Neural progenitor cell (in vitro differentiated cells): ENCODE data around the gene PDCD11. TPM values are rescaled to one million over a fixed set of nuclear protein-coding genes. Genes with fewer than 3 reads are reported as not detected.

Experiments
- DNase-seq: peaks from one replicate; pipeline ENCODE4 v3.0.0-alpha.2; 2016; ENCODE audit warnings: low spot score
- H2AFZ ChIP-seq: fragments of 200-600 bp; sonication (generic); replicated peaks from 2 replicates; pipeline ENCODE4 v1.6.1; 2016; ENCODE audit warnings: antibody characterized with exemption
- H3F3A ChIP-seq: fragments of 200-600 bp; sonication (generic); 2 replicates; pipeline ENCODE4 v1.6.1; 2016; ENCODE audit warnings: antibody characterized with exemption, low read depth
- H3K27ac ChIP-seq: fragments of 200-600 bp; sonication (generic); 2 replicates; pipeline ENCODE4 v1.5.1; 2016; ENCODE audit warnings: mild to moderate bottlenecking
- H3K27me3 ChIP-seq: fragments of 200-600 bp; sonication (generic); 2 replicates; pipeline ENCODE4 v1.6.1; 2016; ENCODE audit warnings: mild to moderate bottlenecking, moderate library complexity
- H3K36me3 ChIP-seq: fragments of 200-600 bp; sonication (generic); 2 replicates; pipeline ENCODE4 v1.5.1; 2016
- H3K4me1 ChIP-seq: fragments of 200-600 bp; sonication (generic); 2 replicates; pipeline ENCODE4 v1.6.1; 2016; ENCODE audit warnings: mixed run types
- H3K4me2 ChIP-seq: fragments of 200-600 bp; sonication (generic); 2 replicates; pipeline ENCODE4 v1.6.1; 2016
- H3K4me3 ChIP-seq: fragments of 200-600 bp; sonication (generic); 2 replicates; pipeline ENCODE4 v1.5.1; 2016
- H3K79me2 ChIP-seq: fragments of 200-600 bp; sonication (generic); 2 replicates; pipeline ENCODE4 v1.6.1; 2016; ENCODE audit warnings: low read depth
- H3K9ac ChIP-seq: fragments of 200-600 bp; sonication (generic); 2 replicates; pipeline ENCODE4 v1.6.1; 2016
- H3K9me3 ChIP-seq: fragments of 200-600 bp; sonication (generic); 2 replicates; pipeline ENCODE4 v1.5.1; 2016; ENCODE audit warnings: low read depth
- H4K20me1 ChIP-seq: fragments of 200-600 bp; sonication (generic); 2 replicates; pipeline ENCODE4 v1.6.1; 2016; ENCODE audit warnings: low read depth
- H3K27ac Mint-ChIP-seq: 3 replicates; pipeline ENCODE4 v1.8.0; 2021; ENCODE audit warnings: mixed read lengths
- H3K27me3 Mint-ChIP-seq: 2 replicates; pipeline ENCODE4 v1.8.0; 2022; ENCODE audit warnings: low read depth, mild to moderate bottlenecking, inconsistent platforms, moderate library complexity, mixed read lengths; ENCODE audit not compliant: insufficient read depth
- H3K36me3 Mint-ChIP-seq: 3 replicates; pipeline ENCODE4 v1.8.0; 2021; ENCODE audit warnings: mixed read lengths
- H3K4me1 Mint-ChIP-seq: 3 replicates; pipeline ENCODE4 v1.8.0; 2021; ENCODE audit warnings: mixed read lengths
- H3K4me3 Mint-ChIP-seq: 3 replicates; pipeline ENCODE4 v1.8.0; 2021; ENCODE audit warnings: mild to moderate bottlenecking, moderate library complexity, mixed read lengths
- H3K9me3 Mint-ChIP-seq: 3 replicates; pipeline ENCODE4 v1.8.0; 2020; ENCODE audit warnings: mixed read lengths
- EZH2 ChIP-seq: fragments of 200-600 bp; sonication (generic); IDR thresholded peaks from 2 replicates; pipeline ENCODE4 v1.6.1; 2017; ENCODE audit warnings: antibody characterized with exemption, mild to moderate bottlenecking, moderate library complexity
- EZH2phosphoT487 ChIP-seq: fragments of 200-600 bp; sonication (generic); IDR thresholded peaks from 2 replicates; pipeline ENCODE4 v1.6.1; 2017; ENCODE audit warnings: antibody characterized with exemption
- total RNA-seq: library from RNA; depleted of rRNA; stranded (reverse); fragments of >200 nt; gene quantifications from 2 replicates; pipeline ENCODE4 v1.2.3, GENCODE V29; 2015; ENCODE audit warnings: low replicate concordance
- TF ChIP-seq, protein P1 (sequence below): fragments of 200-600 bp; sonication (generic); IDR thresholded peaks from 2 replicates; pipeline ENCODE4 v1.5.1; 2017; ENCODE audit warnings: antibody characterized with exemption, mild to moderate bottlenecking

PDCD11 gene
- total RNA-seq, 1 donor from 2014 or later, result 42.8 TPM

GRCh38 chr10:103451831-103452505 lies 55.5 kb downstream of the PDCD11 start, which contains the start of gene CALHM2:
Gene CALHM2 (minus strand): TSS chr10:103452370. CDS start chr10:103449941, 2,429 bp downstream.
- Histone ChIP-seq H3K4me1 (peaks cover 3% of the 10 kb centered on the region), H3K4me3 (peak within 1 kb of the TSS; percentile 41), H3K9me3 (no peaks in the 10 kb centered on the region), H2AFZ (peak within 1 kb of the TSS; percentile 61), H3K27me3 (no peaks in the 10 kb centered on the region), H3K27ac (no peak within 1 kb of the TSS), H3K4me2 (peak within 1 kb of the TSS; percentile 73), H3K36me3 (no peaks in the 10 kb centered on the region), H3K79me2 (no peaks in the 10 kb centered on the region), H3K9ac (no peak within 1 kb of the TSS), H4K20me1 (no peaks in the 10 kb centered on the region), H3F3A (no peaks in the 10 kb centered on the region)
- no peaks in the 10 kb centered on the region for H3K9me3 Mint-ChIP-seq
- H3K36me3 Mint-ChIP-seq, result peaks cover 8% of the 10 kb centered on the region
- TF ChIP-seq EZH2phosphoT487 (no peak), EZH2 (no peak)
- TF ChIP-seq, protein P1, sequence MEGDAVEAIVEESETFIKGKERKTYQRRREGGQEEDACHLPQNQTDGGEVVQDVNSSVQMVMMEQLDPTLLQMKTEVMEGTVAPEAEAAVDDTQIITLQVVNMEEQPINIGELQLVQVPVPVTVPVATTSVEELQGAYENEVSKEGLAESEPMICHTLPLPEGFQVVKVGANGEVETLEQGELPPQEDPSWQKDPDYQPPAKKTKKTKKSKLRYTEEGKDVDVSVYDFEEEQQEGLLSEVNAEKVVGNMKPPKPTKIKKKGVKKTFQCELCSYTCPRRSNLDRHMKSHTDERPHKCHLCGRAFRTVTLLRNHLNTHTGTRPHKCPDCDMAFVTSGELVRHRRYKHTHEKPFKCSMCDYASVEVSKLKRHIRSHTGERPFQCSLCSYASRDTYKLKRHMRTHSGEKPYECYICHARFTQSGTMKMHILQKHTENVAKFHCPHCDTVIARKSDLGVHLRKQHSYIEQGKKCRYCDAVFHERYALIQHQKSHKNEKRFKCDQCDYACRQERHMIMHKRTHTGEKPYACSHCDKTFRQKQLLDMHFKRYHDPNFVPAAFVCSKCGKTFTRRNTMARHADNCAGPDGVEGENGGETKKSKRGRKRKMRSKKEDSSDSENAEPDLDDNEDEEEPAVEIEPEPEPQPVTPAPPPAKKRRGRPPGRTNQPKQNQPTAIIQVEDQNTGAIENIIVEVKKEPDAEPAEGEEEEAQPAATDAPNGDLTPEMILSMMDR, result no peak
- H3K27me3 Mint-ChIP-seq, result peaks cover 9% of the 10 kb centered on the region
- H3K4me3 Mint-ChIP-seq, result no peak within 1 kb of the TSS
- H3K27ac Mint-ChIP-seq, result no peak within 1 kb of the TSS
- H3K4me1 Mint-ChIP-seq, result no peaks in the 10 kb centered on the region
- DNase-seq, result peak; percentile 62

GRCh38 chr10:103452506-103453230 lies 56.2 kb downstream of the PDCD11 start:
- Histone ChIP-seq H3K27me3 (no peaks in the 10 kb centered on the region), H3K9me3 (no peaks in the 10 kb centered on the region), H3K4me1 (peaks cover 3% of the 10 kb centered on the region), H3F3A (no peaks in the 10 kb centered on the region), H3K27ac (no peak overlapping the region), H3K4me3 (peak overlapping the region; percentile 41), H4K20me1 (no peaks in the 10 kb centered on the region), H3K36me3 (no peaks in the 10 kb centered on the region), H3K9ac (no peak overlapping the region), H3K79me2 (no peaks in the 10 kb centered on the region), H2AFZ (peak overlapping the region; percentile 61), H3K4me2 (peak overlapping the region; percentile 73)
- H3K4me1 Mint-ChIP-seq, result no peaks in the 10 kb centered on the region
- no peak for DNase-seq
- no peak overlapping the region for H3K4me3 Mint-ChIP-seq
- H3K27me3 Mint-ChIP-seq, result peaks cover 9% of the 10 kb centered on the region
- peaks cover 4% of the 10 kb centered on the region for H3K36me3 Mint-ChIP-seq
- TF ChIP-seq EZH2phosphoT487 (no peak), EZH2 (no peak)
- TF ChIP-seq, protein P1, result no peak
- H3K27ac Mint-ChIP-seq, result no peak overlapping the region
- no peaks in the 10 kb centered on the region for H3K9me3 Mint-ChIP-seq

DNA sequence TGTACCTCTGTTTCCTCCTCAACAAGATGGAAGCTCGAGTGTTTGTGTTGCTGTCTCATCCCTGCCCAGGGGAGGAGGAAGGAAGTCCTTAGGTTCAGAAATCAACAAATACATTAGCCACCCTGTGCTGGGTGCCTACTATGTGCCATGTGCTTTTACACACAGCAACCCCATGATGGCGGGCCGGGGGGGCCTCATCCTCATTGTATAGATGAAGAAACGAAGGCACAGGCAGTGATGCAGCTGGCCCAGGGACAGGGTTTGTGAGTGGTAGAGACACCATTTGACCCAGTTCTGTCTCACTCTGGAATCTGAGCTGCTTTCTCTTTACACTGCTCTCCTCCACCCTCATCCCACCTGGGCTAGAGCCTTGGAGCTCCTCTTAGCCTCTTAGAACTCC lies 57.6 kb downstream of the PDCD11 start:
- H3K9me3 ChIP-seq, result no peaks in the 10 kb centered on the region
- Mint-ChIP-seq H3K9me3 (no peaks in the 10 kb centered on the region), H3K36me3 (no peaks in the 10 kb centered on the region), H3K4me1 (peaks cover under 1% of the 10 kb centered on the region), H3K27me3 (peaks cover 9% of the 10 kb centered on the region), H3K27ac (no peak overlapping the region), H3K4me3 (no peak overlapping the region)
- no peaks in the 10 kb centered on the region for H3K27me3 ChIP-seq
- no peaks in the 10 kb centered on the region for H3K36me3 ChIP-seq
- H3K4me2 ChIP-seq, result no peak overlapping the region
- H3K27ac ChIP-seq, result no peak overlapping the region
- H3K9ac ChIP-seq, result no peak overlapping the region
- H4K20me1 ChIP-seq, result no peaks in the 10 kb centered on the region
- H2AFZ ChIP-seq, result no peak overlapping the region
- TF ChIP-seq, protein P1, result no peak
- no peak for TF ChIP-seq EZH2phosphoT487
- TF ChIP-seq EZH2, result no peak
- DNase-seq, result no peak
- no peaks in the 10 kb centered on the region for H3F3A ChIP-seq
- no peak overlapping the region for H3K4me3 ChIP-seq
- H3K79me2 ChIP-seq, result no peaks in the 10 kb centered on the region
- H3K4me1 ChIP-seq, result peaks cover 5% of the 10 kb centered on the region
